ENCODE results near the gene ISG15.
"Not testable (repeated sequence)": the region's sequence is repeated elsewhere in the genome, so short reads cannot be mapped to it uniquely, and the experiment has no call there.

Gene ISG15

GRCh38 chr1:1013922-1014648 lies 788 bp downstream of the ISG15 start:
- DNase-seq: no peak

GRCh38 chr1:1014799-1015681 lies 1.7 kb downstream of the ISG15 start:
- no peak for DNase-seq

- DNase-seq: not testable (repeated sequence)
Observed at GRCh38 chr1:1017397-1018320, 4.4 kb downstream of the ISG15 start.

- not testable (repeated sequence) for DNase-seq
Observed at GRCh38 chr1:1018321-1018685, 5.0 kb downstream of the ISG15 start.

- peak; percentile 8 for DNase-seq
Observed at GRCh38 chr1:1019122-1019999, 6.1 kb downstream of the ISG15 start.

GRCh38 chr1:1020000-1020404 lies 6.7 kb downstream of the ISG15 start, which contains the start of gene AGRN:
Gene AGRN (plus strand): TSS chr1:1020120. CDS start chr1:1020173, 53 bp downstream.
- no peak for DNase-seq

- DNase-seq: no peak
Observed at GRCh38 chr1:1020415-1021009, 7.2 kb downstream of the ISG15 start.

- peak; percentile 26 for DNase-seq
Observed at GRCh38 chr1:1021010-1021919, 8.0 kb downstream of the ISG15 start.

GRCh38 chr1:1021920-1022259 lies 8.6 kb downstream of the ISG15 start:
- DNase-seq: no peak

- no peak for DNase-seq
Observed at GRCh38 chr1:1022302-1023009, 9.2 kb downstream of the ISG15 start.

- DNase-seq: no peak
Observed at GRCh38 chr1:1023700-1024099, 10.4 kb downstream of the ISG15 start.

GRCh38 chr1:1024149-1024770 lies 11.0 kb downstream of the ISG15 start:
- no peak for DNase-seq

GRCh38 chr1:1024771-1025699 lies 11.7 kb downstream of the ISG15 start:
- DNase-seq: no peak

GRCh38 chr1:1025730-1026129 lies 12.4 kb downstream of the ISG15 start:
- no peak for DNase-seq

- DNase-seq: no peak
Observed at GRCh38 chr1:1026599-1027413, 13.5 kb downstream of the ISG15 start.

- DNase-seq: no peak
Observed at GRCh38 chr1:1027791-1028190, 14.5 kb downstream of the ISG15 start.

All from NCI-H748 treated with DMSO at 0.1 percent for 48 hours (cell line).